HepG2 (cell line): ENCODE results near the gene MYO19. TPM values are rescaled to one million over a fixed set of nuclear protein-coding genes. Genes with fewer than 3 reads are reported as not detected.

Experiments used
- KDM5B ChIP-seq: sonication (generic); formaldehyde crosslinking; IDR thresholded peaks from 2 replicates; pipeline ENCODE4 v1.4.0; 2020; ENCODE audit warnings: missing genetic modification reagents, mild to moderate bottlenecking, borderline replicate concordance
- KLF13 ChIP-seq: sonication (generic); formaldehyde crosslinking; IDR thresholded peaks from 2 replicates; pipeline ENCODE4 v1.4.0; 2020; ENCODE audit warnings: mild to moderate bottlenecking, missing genetic modification reagents
- MAF1 ChIP-seq: sonication (generic); formaldehyde crosslinking; IDR thresholded peaks from 2 replicates; pipeline ENCODE4 v1.5.0; 2020; ENCODE audit warnings: missing genetic modification reagents, borderline replicate concordance
- MIXL1 ChIP-seq: IDR thresholded peaks from 2 replicates; pipeline ENCODE4 v1.6.1; 2016
- MYNN ChIP-seq: sonication (generic); formaldehyde crosslinking; IDR thresholded peaks from 2 replicates; pipeline ENCODE4 v1.4.0; 2020; ENCODE audit warnings: mild to moderate bottlenecking, low read depth, missing genetic modification reagents
- NFIB ChIP-seq: sonication (generic); formaldehyde crosslinking; IDR thresholded peaks from 2 replicates; pipeline ENCODE4 v1.9.0; 2021; ENCODE audit warnings: missing genetic modification reagents, mild to moderate bottlenecking, borderline replicate concordance
- NFKB2 ChIP-seq: sonication (generic); formaldehyde crosslinking; IDR thresholded peaks from 2 replicates; pipeline ENCODE4 v1.4.0; 2020; ENCODE audit warnings: missing genetic modification reagents, borderline replicate concordance
- NFRKB ChIP-seq: fragments of 450-650 bp; IDR thresholded peaks from 2 replicates; pipeline ENCODE4 v1.6.1; 2017
- PHF8 ChIP-seq: sonication (generic); formaldehyde crosslinking; IDR thresholded peaks from 2 replicates; pipeline ENCODE4 v1.5.0; 2020; ENCODE audit warnings: missing genetic modification reagents
- RFX5 ChIP-seq: IDR thresholded peaks from 2 replicates; pipeline ENCODE4 v1.6.1; 2011; ENCODE audit warnings: low read depth, low read length, improper control_type of control experiment
- SKI ChIP-seq: fragments of 450-650 bp; IDR thresholded peaks from one replicate; pipeline ENCODE4 v1.6.1; 2018; ENCODE audit warnings: mild to moderate bottlenecking; ENCODE audit not compliant: partially characterized antibody
- TCF12 ChIP-seq, 2 experiments: fragments of 450-650 bp in 1 of 2; sonication (generic) in 1 of 2; formaldehyde crosslinking in 1 of 2; IDR thresholded peaks; 2 replicates each; pipeline versions ENCODE4 v1.6.1 to v1.8.0; 2017 to 2022; ENCODE audit warnings: antibody characterized with exemption in 1 of 2, mild to moderate bottlenecking in 1 of 2, missing genetic modification reagents in 1 of 2, moderate library complexity in 1 of 2
- ZNF12 ChIP-seq: sonication (generic); formaldehyde crosslinking; IDR thresholded peaks from 2 replicates; pipeline ENCODE4 v1.5.0; 2020; ENCODE audit warnings: missing genetic modification reagents
- ZNF124 ChIP-seq: sonication (generic); formaldehyde crosslinking; IDR thresholded peaks from 2 replicates; pipeline ENCODE4 v1.4.0; 2020; ENCODE audit warnings: missing genetic modification reagents
- ZNF20 ChIP-seq: sonication (generic); formaldehyde crosslinking; IDR thresholded peaks from 2 replicates; pipeline ENCODE4 v1.4.0; 2020; ENCODE audit warnings: mild to moderate bottlenecking, moderate library complexity, missing genetic modification reagents
- ZNF44 ChIP-seq: sonication (generic); formaldehyde crosslinking; IDR thresholded peaks from 2 replicates; pipeline ENCODE4 v1.5.1; 2020; ENCODE audit warnings: mild to moderate bottlenecking, missing genetic modification reagents
- ZNF577 ChIP-seq: sonication (generic); formaldehyde crosslinking; IDR thresholded peaks from 2 replicates; pipeline ENCODE4 v1.4.0; 2020; ENCODE audit warnings: mild to moderate bottlenecking, low read depth, missing genetic modification reagents, borderline replicate concordance
- ZNF660 ChIP-seq: sonication (generic); formaldehyde crosslinking; IDR thresholded peaks from 2 replicates; pipeline ENCODE4 v1.5.1; 2020; ENCODE audit warnings: mild to moderate bottlenecking, low read depth, missing genetic modification reagents, borderline replicate concordance
- polyA plus RNA-seq, 8 experiments: library from polyadenylated mRNA; depleted of rRNA in 3 of 8; stranded (reverse) in 7 of 8; unstranded in 1 of 8; fragments of >200 nt; fragmentation: Illumina TruSeq in 4 of 8; extraction: Trizol in 4 of 8; gene quantifications; 2 replicates each; pipeline versions ENCODE4 v1.2.1 to v1.2.3, GENCODE V29; 2011 to 2016; ENCODE audit warnings: low read depth in 4 of 8, missing spikeins in 1 of 8, mixed read lengths in 1 of 8; ENCODE audit not compliant: insufficient read depth in 1 of 8
- total RNA-seq, 5 experiments: library from RNA; depleted of rRNA; stranded (reverse); fragments of >200 nt; fragmentation: Illumina TruSeq; extraction: Trizol; gene quantifications; 2 replicates each; pipeline ENCODE4 v1.2.3, GENCODE V29; 2016; ENCODE audit warnings: low read depth in 1 of 5
- TF ChIP-seq, protein P1 (sequence below): sonication (generic); formaldehyde crosslinking; IDR thresholded peaks from 2 replicates; pipeline ENCODE4 v1.4.0; 2020; ENCODE audit warnings: missing genetic modification reagents
- TF ChIP-seq, protein P2 (sequence below): sonication (generic); formaldehyde crosslinking; IDR thresholded peaks from 2 replicates; pipeline ENCODE4 v1.4.0; 2020; ENCODE audit warnings: missing genetic modification reagents
- TF ChIP-seq, protein P3 (sequence below): sonication (generic); formaldehyde crosslinking; IDR thresholded peaks from 2 replicates; pipeline ENCODE4 v1.5.0; 2020; ENCODE audit warnings: missing genetic modification reagents, mild to moderate bottlenecking, borderline replicate concordance
- TF ChIP-seq, protein P4 (sequence below): sonication (generic); formaldehyde crosslinking; IDR thresholded peaks from 2 replicates; pipeline ENCODE4 v1.4.0; 2020; ENCODE audit warnings: missing genetic modification reagents

The MYO19 gene
- total and polyA plus RNA-seq, 2 of the 13 experiments (the other 11 are each of a cell fraction or from before 2014, with no cell fraction given) = 75.7 to 82.3 TPM

DNA sequence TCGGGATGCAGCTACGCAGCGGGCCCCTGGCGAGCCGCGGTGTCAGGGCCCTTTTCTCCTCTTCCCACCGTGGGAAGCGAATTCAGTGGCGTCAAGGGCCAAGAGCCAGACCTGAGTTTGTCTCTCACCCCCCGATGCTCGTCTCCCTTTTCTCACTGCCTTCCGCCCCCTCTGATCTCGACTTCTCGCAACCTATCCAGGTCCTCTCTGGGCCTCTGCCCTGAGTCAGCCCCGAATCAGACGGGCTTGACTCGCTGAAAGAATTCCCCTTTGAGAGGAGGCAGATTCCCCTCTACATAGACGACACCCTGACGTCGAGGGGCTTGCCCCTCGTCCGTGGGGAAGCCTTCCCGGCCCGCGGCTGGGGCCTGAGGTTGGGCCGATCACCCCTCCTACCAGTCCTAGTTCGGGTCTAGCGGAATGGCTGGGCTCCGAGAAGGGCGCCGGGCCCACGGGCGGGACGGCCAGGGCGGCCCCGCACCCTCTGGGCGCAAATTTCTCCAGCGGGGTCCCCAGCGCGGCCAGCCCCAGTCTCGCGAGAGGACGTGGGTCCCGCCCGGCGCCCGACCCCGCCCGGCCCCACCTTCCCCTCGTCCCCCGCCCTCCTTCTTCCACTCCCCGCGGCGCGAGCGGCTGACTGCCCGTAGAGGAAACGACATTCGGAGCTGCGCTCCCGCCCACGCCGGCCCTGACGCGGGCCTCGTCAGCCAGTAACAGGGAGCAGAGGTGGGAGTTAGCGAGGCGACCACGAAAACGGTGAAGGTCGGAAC is 9.8 kb upstream of the MYO19 start, which contains the start of gene GGNBP2 (continued):
- TF ChIP-seq RFX5 = no peak
- TF ChIP-seq MYNN (CRISPR knock-in tag) = no peak; the same call in 1 of the 2 replicates
- TF ChIP-seq ZNF44 (CRISPR knock-in tag) = no peak
- TF ChIP-seq TCF12 (IDR thresholded peaks at IDR 0.05) = no peak
- no peak for TF ChIP-seq TCF12 (CRISPR knock-in tag; IDR thresholded peaks at IDR 0.05)
- no peak for TF ChIP-seq MIXL1 (CRISPR knock-in tag)
- TF ChIP-seq ZNF660 (CRISPR knock-in tag) = no peak
- no peak for TF ChIP-seq ZNF20 (CRISPR knock-in tag)
- 0 out of 2 replicates have a peak, but pooled peaks have one; percentile 10 for TF ChIP-seq ZNF12 (CRISPR knock-in tag)
- TF ChIP-seq NFKB2 (CRISPR knock-in tag) = peak; percentile 80; the same call in 1 of the 2 replicates
- peak; percentile 95 for TF ChIP-seq PHF8 (CRISPR knock-in tag)
- no peak for TF ChIP-seq NFRKB
- TF ChIP-seq, protein P1, sequence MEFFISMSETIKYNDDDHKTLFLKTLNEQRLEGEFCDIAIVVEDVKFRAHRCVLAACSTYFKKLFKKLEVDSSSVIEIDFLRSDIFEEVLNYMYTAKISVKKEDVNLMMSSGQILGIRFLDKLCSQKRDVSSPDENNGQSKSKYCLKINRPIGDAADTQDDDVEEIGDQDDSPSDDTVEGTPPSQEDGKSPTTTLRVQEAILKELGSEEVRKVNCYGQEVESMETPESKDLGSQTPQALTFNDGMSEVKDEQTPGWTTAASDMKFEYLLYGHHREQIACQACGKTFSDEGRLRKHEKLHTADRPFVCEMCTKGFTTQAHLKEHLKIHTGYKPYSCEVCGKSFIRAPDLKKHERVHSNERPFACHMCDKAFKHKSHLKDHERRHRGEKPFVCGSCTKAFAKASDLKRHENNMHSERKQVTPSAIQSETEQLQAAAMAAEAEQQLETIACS (CRISPR knock-in tag) = no peak
- no peak for TF ChIP-seq ZNF124 (CRISPR knock-in tag)
- TF ChIP-seq, protein P2, sequence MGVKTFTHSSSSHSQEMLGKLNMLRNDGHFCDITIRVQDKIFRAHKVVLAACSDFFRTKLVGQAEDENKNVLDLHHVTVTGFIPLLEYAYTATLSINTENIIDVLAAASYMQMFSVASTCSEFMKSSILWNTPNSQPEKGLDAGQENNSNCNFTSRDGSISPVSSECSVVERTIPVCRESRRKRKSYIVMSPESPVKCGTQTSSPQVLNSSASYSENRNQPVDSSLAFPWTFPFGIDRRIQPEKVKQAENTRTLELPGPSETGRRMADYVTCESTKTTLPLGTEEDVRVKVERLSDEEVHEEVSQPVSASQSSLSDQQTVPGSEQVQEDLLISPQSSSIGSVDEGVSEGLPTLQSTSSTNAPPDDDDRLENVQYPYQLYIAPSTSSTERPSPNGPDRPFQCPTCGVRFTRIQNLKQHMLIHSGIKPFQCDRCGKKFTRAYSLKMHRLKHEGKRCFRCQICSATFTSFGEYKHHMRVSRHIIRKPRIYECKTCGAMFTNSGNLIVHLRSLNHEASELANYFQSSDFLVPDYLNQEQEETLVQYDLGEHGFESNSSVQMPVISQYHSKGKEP (CRISPR knock-in tag) = no peak
- TF ChIP-seq NFIB = no peak
- TF ChIP-seq KDM5B (CRISPR knock-in tag) = peak; percentile 77; the same call in 1 of the 2 replicates
- TF ChIP-seq, protein P3, sequence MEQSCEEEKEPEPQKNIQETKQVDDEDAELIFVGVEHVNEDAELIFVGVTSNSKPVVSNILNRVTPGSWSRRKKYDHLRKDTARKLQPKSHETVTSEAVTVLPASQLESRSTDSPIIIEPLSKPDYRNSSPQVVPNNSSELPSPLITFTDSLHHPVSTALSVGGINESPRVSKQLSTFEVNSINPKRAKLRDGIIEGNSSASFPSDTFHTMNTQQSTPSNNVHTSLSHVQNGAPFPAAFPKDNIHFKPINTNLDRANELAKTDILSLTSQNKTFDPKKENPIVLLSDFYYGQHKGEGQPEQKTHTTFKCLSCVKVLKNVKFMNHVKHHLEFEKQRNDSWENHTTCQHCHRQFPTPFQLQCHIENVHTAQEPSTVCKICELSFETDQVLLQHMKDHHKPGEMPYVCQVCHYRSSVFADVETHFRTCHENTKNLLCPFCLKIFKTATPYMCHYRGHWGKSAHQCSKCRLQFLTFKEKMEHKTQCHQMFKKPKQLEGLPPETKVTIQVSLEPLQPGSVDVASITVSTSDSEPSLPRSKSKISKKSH (CRISPR knock-in tag) = peak; percentile 60
- TF ChIP-seq ZNF577 (CRISPR knock-in tag) = no peak
- no peak; the same call in 1 of the 2 replicates for TF ChIP-seq MAF1 (CRISPR knock-in tag)
- TF ChIP-seq, protein P4, sequence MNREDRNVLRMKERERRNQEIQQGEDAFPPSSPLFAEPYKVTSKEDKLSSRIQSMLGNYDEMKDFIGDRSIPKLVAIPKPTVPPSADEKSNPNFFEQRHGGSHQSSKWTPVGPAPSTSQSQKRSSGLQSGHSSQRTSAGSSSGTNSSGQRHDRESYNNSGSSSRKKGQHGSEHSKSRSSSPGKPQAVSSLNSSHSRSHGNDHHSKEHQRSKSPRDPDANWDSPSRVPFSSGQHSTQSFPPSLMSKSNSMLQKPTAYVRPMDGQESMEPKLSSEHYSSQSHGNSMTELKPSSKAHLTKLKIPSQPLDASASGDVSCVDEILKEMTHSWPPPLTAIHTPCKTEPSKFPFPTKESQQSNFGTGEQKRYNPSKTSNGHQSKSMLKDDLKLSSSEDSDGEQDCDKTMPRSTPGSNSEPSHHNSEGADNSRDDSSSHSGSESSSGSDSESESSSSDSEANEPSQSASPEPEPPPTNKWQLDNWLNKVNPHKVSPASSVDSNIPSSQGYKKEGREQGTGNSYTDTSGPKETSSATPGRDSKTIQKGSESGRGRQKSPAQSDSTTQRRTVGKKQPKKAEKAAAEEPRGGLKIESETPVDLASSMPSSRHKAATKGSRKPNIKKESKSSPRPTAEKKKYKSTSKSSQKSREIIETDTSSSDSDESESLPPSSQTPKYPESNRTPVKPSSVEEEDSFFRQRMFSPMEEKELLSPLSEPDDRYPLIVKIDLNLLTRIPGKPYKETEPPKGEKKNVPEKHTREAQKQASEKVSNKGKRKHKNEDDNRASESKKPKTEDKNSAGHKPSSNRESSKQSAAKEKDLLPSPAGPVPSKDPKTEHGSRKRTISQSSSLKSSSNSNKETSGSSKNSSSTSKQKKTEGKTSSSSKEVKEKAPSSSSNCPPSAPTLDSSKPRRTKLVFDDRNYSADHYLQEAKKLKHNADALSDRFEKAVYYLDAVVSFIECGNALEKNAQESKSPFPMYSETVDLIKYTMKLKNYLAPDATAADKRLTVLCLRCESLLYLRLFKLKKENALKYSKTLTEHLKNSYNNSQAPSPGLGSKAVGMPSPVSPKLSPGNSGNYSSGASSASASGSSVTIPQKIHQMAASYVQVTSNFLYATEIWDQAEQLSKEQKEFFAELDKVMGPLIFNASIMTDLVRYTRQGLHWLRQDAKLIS (CRISPR knock-in tag) = no peak; the same call in 1 of the 2 replicates
- TF ChIP-seq SKI = peak; percentile 7
- TF ChIP-seq KLF13 = 0 out of 2 replicates have a peak, but pooled peaks have one; percentile 23
